RWPE1 (cell line): ENCODE data around the gene RNH1.

Source experiments
- CTCF ChIA-PET: fragments of 350-600 bp; sonication (Branson Sonifier 250); formaldehyde crosslinking; extraction: SDS; loops from one replicate; lab custom pipeline; 2021; lab: Yijun Ruan, JAX
- POLR2A ChIA-PET: fragments of 400-600 bp; formaldehyde crosslinking; extraction: SDS; loops from one replicate; lab custom pipeline; 2020; ENCODE audit warnings: antibody characterized with exemption; ENCODE audit not compliant: low non-redundant PET; lab: Yijun Ruan, JAX
- DNase-seq: peaks from one replicate; pipeline ENCODE4 v3.0.0; 2012; ENCODE audit warnings: low spot score
- H3K27ac ChIP-seq: fragments of 450-650 bp; 2 replicates; pipeline ENCODE4 v1.5.1; 2017
- CTCF ChIP-seq: fragments of 450-650 bp; conservative IDR thresholded peaks from 2 replicates; pipeline ENCODE4 v1.5.1; 2017; ENCODE audit warnings: low read depth, mild to moderate bottlenecking

The RNH1 gene

GRCh38 chr11:501001-501682 lies 5.9 kb downstream of the RNH1 start:
- CTCF ChIA-PET = interaction anchor here (0.9 to 1.1 kb wide), 2 partner anchors 17 to 18 kb away, joined by 3 to 5 read pairs; no protein-coding TSS in a partner anchor

GRCh38 chr11:499201-500076 lies 7.6 kb downstream of the RNH1 start:
- H3K27ac ChIP-seq = peak overlapping the region; percentile 98
- TF ChIP-seq CTCF = no peak
- DNase-seq = no peak
- ChIA-PET POLR2A (no interaction called here), CTCF (interaction anchor here (1.1 to 1.6 kb wide), 3 partner anchors 19 to 20 kb away, joined by 5 to 6 read pairs (median 5); no protein-coding TSS in a partner anchor)

More at GRCh38 chr11:501001-501682, 5.9 kb downstream of the RNH1 start:
- H3K27ac ChIP-seq = peak overlapping the region; percentile 98
- TF ChIP-seq CTCF = no peak
- POLR2A ChIA-PET = no interaction called here
- DNase-seq = no peak

- H3K27ac ChIP-seq = peak overlapping the region; percentile 98
- ChIA-PET POLR2A (no interaction called here), CTCF (interaction anchor here (0.7 to 1.6 kb wide), 3 partner anchors 20 to 50 kb away, joined by 4 to 6 read pairs (median 5); no protein-coding TSS in a partner anchor)
- DNase-seq = no peak
- TF ChIP-seq CTCF = no peak
Measured at GRCh38 chr11:498297-499181, 8.5 kb downstream of the RNH1 start.

- TF ChIP-seq CTCF = no peak
- POLR2A ChIA-PET = no interaction called here
- CTCF ChIA-PET = interaction anchor here (0.9 to 1.6 kb wide), 2 partner anchors 21 to 50 kb away, joined by 4 to 5 read pairs; no protein-coding TSS in a partner anchor
Measured at GRCh38 chr11:497565-498296, 9.3 kb downstream of the RNH1 start.

GRCh38 chr11:496834-497564 lies 10.0 kb downstream of the RNH1 start:
- ChIA-PET POLR2A (no interaction called here), CTCF (no interaction called here)
- no peak for DNase-seq
- peak overlapping the region; percentile 59 for H3K27ac ChIP-seq
- TF ChIP-seq CTCF = no peak

More at GRCh38 chr11:497565-498296, 9.3 kb downstream of the RNH1 start:
- DNase-seq = no peak
- peak overlapping the region; percentile 98 for H3K27ac ChIP-seq
